EL (cell line): ENCODE measurements around the gene LAIR2.

Experiments used
- DNase-seq: peaks from one replicate; pipeline ENCODE4 v3.0.0-alpha.2; 2016

LAIR2 gene

DNA sequence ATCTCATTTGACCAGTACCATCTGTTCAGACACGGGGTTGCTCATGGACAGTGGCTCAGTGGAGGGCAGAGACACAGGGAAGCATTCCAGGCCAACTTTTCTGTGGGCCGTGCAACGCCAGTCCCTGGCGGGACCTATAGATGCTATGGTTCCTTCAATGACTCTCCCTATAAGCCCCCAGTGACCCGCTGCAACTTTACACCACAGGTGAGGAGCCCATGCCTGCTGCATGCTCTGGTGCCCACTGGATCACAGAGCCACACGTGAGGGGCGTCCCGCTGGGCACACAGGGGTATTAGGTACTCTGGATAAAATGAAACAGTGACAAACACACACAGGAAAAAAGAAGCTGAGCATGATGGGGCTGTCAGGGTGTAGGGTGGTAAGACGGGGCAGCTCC, 34.3 kb downstream of the LAIR2 start:
- no peak for DNase-seq

DNA sequence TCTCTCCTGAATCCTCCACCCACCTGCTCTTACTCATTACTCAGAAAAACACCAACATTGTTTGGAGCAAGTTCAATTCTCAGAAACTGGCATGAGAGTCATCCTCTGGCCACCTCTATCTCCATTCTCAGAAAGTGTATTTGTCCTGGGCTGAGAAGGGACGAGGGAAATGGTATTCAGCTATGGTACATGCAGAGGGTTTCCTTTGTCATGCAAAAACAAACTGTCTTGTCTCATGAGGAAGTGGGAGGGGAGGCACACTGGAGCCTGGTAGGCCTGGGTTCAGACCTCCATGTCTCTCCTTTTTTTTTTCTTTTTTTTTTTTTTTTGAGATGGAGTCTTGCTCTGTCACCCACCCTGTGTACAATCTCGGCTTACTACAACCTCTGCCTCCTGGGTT, 39.1 kb downstream of the LAIR2 start:
- DNase-seq: no peak

GRCh38 chr19:54548806-54549205, 46.2 kb downstream of the LAIR2 start:
- no peak for DNase-seq

- DNase-seq: no peak
These were observed 46.6 kb downstream of the LAIR2 start for GRCh38 chr19:54549224-54549623.

GRCh38 chr19:54551293-54551692, 48.7 kb downstream of the LAIR2 start:
- DNase-seq: no peak

DNA sequence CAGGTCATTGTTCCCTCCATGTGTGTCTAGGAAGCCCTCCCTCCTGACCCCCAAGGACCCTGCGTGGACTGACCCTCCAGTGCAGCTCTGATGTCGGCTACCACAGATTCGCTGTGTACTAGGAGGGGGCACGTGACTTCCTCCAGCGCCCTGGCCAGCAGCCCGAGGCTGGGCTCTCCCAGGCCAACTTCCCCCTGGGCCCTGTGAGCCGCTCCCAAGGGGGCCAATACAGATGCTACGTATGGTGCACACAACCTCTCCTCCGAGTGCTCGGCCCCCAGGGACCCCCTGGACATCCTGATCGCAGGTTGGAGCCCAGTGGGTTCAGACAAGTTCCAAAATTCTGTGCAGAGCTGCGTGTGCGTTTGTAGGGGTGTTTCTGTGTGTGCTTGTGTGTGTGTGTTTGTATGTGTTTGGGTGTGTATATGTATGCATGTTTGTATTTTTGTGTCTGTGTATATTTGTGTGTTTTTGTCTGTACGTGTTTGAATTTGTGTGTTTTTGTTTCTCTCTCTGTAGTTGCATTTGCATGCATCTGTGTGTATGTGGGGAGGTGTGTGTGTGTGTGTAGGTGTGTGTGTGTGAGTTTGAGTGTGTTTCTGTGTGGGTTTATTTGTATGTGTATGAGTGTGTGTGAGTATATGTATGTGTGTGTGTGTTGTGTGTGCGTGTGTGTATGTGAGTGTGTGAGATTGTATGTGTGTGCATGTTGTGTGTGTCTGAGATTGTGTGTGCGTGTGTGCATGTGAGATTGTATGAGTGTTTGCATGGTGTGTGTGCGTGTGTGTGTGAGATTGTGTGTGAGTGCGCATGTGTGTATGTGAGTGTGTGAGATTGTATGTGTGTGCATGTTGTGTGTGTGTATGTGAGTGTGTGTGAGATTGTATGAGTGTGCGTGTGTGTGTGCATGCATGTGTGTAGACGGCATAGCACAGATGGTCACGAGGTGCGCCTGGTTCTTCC, 49.6 kb downstream of the LAIR2 start:
- DNase-seq: no peak

GRCh38 chr19:54552913-54553310, 50.3 kb downstream of the LAIR2 start:
- DNase-seq: no peak

DNA sequence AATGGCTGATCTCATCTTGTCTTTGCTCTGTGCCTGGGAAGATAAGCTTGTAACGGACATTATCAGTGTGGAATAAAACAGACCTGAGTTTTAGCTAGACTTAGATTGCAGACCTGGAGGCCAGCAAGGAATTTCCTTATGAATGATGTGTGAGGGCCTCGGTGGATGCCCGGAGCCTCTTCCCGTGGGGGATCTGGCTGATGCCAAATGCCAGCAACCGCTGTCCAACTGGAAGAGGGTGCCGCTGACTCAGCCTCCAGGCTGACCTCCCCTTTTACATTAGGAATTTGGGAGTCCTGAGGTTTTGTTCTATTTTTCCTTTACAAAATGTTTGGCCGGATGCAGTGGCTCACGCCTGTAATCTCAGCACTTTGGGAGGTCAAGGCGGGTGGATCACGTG, 51.4 kb downstream of the LAIR2 start:
- DNase-seq: no peak

DNA sequence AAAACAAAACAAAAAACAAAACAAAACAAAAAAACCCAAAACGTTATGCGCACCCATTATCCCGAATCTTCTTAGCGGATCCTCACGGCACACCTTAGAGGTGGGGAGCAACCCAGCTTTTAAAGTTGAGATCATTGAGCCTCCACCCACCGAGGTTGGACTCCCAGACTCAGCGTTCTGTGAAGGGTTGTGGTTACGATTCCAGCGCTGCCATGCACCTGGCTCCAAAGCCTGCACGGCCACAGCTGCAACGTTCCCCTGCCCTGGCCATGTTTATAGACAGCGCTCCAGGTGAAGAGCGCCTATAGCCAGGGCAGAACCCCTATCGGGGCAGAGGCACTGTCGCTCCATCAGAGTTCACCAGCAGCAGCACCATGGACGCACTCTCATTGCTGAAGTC, 52.3 kb downstream of the LAIR2 start:
- DNase-seq: no peak

DNA sequence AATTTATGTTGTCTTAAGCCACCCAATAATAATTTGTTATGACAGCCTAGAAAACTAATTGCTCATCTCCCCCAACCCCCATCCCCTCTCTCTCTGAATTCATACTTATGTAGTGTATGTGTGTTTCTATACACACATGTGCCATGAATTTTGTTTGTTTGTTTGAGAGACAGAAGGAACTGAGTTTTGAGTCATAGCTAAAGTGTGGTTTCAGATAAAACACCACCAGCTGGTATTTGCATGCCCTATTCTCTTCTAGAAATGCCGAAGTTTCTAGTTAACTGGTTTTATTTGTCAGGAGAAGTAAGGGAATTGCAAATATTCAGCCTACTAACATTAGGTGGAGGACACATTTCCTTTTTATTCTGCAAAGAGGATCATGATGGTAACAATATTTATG, 53.6 kb downstream of the LAIR2 start:
- no peak for DNase-seq

DNA sequence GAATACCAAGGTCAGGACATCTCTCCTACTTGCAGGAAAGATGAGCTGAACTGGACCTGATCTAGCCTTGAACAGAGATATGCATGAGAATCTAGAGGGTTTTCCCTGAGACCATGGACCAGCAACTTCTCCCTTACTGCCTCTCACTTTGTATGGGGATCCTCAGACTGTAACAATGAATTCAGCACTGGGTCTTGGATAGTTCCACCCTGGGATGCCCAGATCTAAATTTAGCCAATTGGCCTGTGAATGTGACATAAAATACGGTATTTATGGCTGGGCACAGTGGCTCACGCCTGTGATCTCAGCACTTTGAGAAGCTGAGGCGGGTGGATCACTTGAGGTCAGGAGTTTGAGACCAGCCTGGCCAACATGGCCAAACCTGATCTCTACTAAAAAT, 55.7 kb downstream of the LAIR2 start:
- DNase-seq: no peak
